ENCODE data around the gene PTH1R. TPM values are rescaled to one million over a fixed set of nuclear protein-coding genes. Genes with fewer than 3 reads are reported as not detected.

The PTH1R gene
- not detected for total RNA-seq
- polyA plus RNA-seq = not detected
- not detected for total RNA-seq

GRCh38 chr3:46877406-46878125 lies at the start of gene PTH1R:
Gene PTH1R, plus strand, starts transcription at chr3:46877721. Its CDS starts 5,839 bp downstream, at chr3:46883560.
- peaks cover 0 to 6% (median 0%) of the 10 kb centered on the region in 5 donors for H3K36me3 Mint-ChIP-seq
- POLR2A ChIA-PET = interaction anchor here (0.6 kb wide), 1 partner anchor 18 kb away, joined by 3 read pairs; no protein-coding TSS in a partner anchor
- Histone ChIP-seq H3K4me3 (ENCODE audit: low read length) (no peak within 1 kb of the TSS), H3K36me3 (ENCODE audit: control insufficient read depth in 2 of 3, insufficient read depth in 3 of 3, low read length in 3 of 3) (no peaks in the 10 kb centered on the region), H3K9me3 (ENCODE audit: control insufficient read depth in 2 of 3, low read length in 3 of 3) (no peaks in the 10 kb centered on the region), H3K27ac (ENCODE audit: low read depth, low read length) (no peak within 1 kb of the TSS), H3K27me3 (ENCODE audit: control insufficient read depth in 2 of 2, insufficient read depth in 2 of 2, low read length in 2 of 2) (no peaks in the 10 kb centered on the region), H3K4me1 (ENCODE audit: control insufficient read depth in 2 of 2, insufficient read depth in 2 of 2, low read length in 2 of 2) (no peaks in the 10 kb centered on the region)
- H3K4me1 Mint-ChIP-seq = peaks cover 0 to 27% (median 12%) of the 10 kb centered on the region in 7 donors
- no peak within 1 kb of the TSS for H3K4me3 Mint-ChIP-seq
- no peak within 1 kb of the TSS for H3K27ac Mint-ChIP-seq
- intact Hi-C loops (cut with micrococcal nuclease) = no loop called here
- peaks cover 0 to 2% (median 0%) of the 10 kb centered on the region in 11 donors for H3K9me3 Mint-ChIP-seq
- peaks cover 17 to 53% (median 19%) of the 10 kb centered on the region in 5 donors for H3K27me3 Mint-ChIP-seq
- CTCF ChIA-PET = interaction anchor here (0.8 kb wide), 1 partner anchor 217 kb away, joined by 3 read pairs; no protein-coding TSS in a partner anchor
- DNase-seq (no peak), ATAC-seq (no peak)

GRCh38 chr3:46829699-46830208 lies 47.8 kb upstream of the PTH1R start:
- no peaks in the 10 kb centered on the region for H3K36me3 Mint-ChIP-seq
- H3K27ac Mint-ChIP-seq = no peak overlapping the region
- H3K27me3 Mint-ChIP-seq = peaks cover 0 to 7% (median 0%) of the 10 kb centered on the region in 5 donors
- H3K4me1 Mint-ChIP-seq = peaks cover 0 to 9% (median 3%) of the 10 kb centered on the region in 7 donors
- no peaks in the 10 kb centered on the region for H3K9me3 ChIP-seq (ENCODE audit: control insufficient read depth in 2 of 3, low read length in 3 of 3)
- no peak overlapping the region for H3K27ac ChIP-seq (ENCODE audit: low read depth, low read length)
- H3K4me3 Mint-ChIP-seq = no peak overlapping the region
- no peaks in the 10 kb centered on the region for H3K27me3 ChIP-seq (ENCODE audit: control insufficient read depth in 2 of 2, insufficient read depth in 2 of 2, low read length in 2 of 2)
- DNase-seq (no peak), ATAC-seq (peak; percentile 76)
- H3K4me1 ChIP-seq (ENCODE audit: control insufficient read depth in 2 of 2, insufficient read depth in 2 of 2, low read length in 2 of 2) = no peaks in the 10 kb centered on the region
- no peak overlapping the region for H3K4me3 ChIP-seq (ENCODE audit: low read length)
- no peaks in the 10 kb centered on the region for H3K36me3 ChIP-seq (ENCODE audit: control insufficient read depth in 2 of 3, insufficient read depth in 3 of 3, low read length in 3 of 3)
- ChIA-PET CTCF (no interaction called here), POLR2A (no interaction called here)
- intact Hi-C loops (cut with micrococcal nuclease) = no loop called here
- no peaks in the 10 kb centered on the region for H3K9me3 Mint-ChIP-seq

GRCh38 chr3:46830801-46831200 lies 46.7 kb upstream of the PTH1R start:
- no peak for ATAC-seq
- peaks cover 0 to 9% (median 3%) of the 10 kb centered on the region in 7 donors for H3K4me1 Mint-ChIP-seq

GRCh38 chr3:46831316-46831715 lies 46.2 kb upstream of the PTH1R start:
- Mint-ChIP-seq H3K36me3 (no peaks in the 10 kb centered on the region), H3K27me3 (peaks cover 0 to 3% (median 0%) of the 10 kb centered on the region in 5 donors), H3K9me3 (peaks cover 0 to 2% (median 0%) of the 10 kb centered on the region in 11 donors), H3K27ac (no peak overlapping the region), H3K4me1 (peaks cover 0 to 9% (median 3%) of the 10 kb centered on the region in 7 donors), H3K4me3 (no peak overlapping the region)
- H3K4me3 ChIP-seq (ENCODE audit: low read length) = no peak overlapping the region
- intact Hi-C loops (cut with micrococcal nuclease) = no loop called here
- H3K9me3 ChIP-seq (ENCODE audit: control insufficient read depth in 2 of 3, low read length in 3 of 3) = no peaks in the 10 kb centered on the region
- ChIA-PET CTCF (no interaction called here), POLR2A (no interaction called here)
- no peak for DNase-seq
- no peaks in the 10 kb centered on the region for H3K36me3 ChIP-seq (ENCODE audit: control insufficient read depth in 2 of 3, insufficient read depth in 3 of 3, low read length in 3 of 3)
- no peaks in the 10 kb centered on the region for H3K27me3 ChIP-seq (ENCODE audit: control insufficient read depth in 2 of 2, insufficient read depth in 2 of 2, low read length in 2 of 2)
- ATAC-seq = no peak
- no peak overlapping the region for H3K27ac ChIP-seq (ENCODE audit: low read depth, low read length)
- no peaks in the 10 kb centered on the region for H3K4me1 ChIP-seq (ENCODE audit: control insufficient read depth in 2 of 2, insufficient read depth in 2 of 2, low read length in 2 of 2)

More at GRCh38 chr3:46830801-46831200, 46.7 kb upstream of the PTH1R start:
- ChIA-PET CTCF (interaction anchor here (0.6 kb wide), 1 partner anchor 123 kb away, joined by 3 read pairs; no protein-coding TSS in a partner anchor), POLR2A (no interaction called here)
- no peak for DNase-seq
- Mint-ChIP-seq H3K9me3 (peaks cover 0 to 2% (median 0%) of the 10 kb centered on the region in 11 donors), H3K27me3 (peaks cover 0 to 3% (median 0%) of the 10 kb centered on the region in 5 donors), H3K27ac (no peak overlapping the region), H3K36me3 (no peaks in the 10 kb centered on the region), H3K4me3 (no peak overlapping the region)
- H3K36me3 ChIP-seq (ENCODE audit: control insufficient read depth in 2 of 3, insufficient read depth in 3 of 3, low read length in 3 of 3) = no peaks in the 10 kb centered on the region
- no peaks in the 10 kb centered on the region for H3K9me3 ChIP-seq (ENCODE audit: control insufficient read depth in 2 of 3, low read length in 3 of 3)
- no peaks in the 10 kb centered on the region for H3K4me1 ChIP-seq (ENCODE audit: control insufficient read depth in 2 of 2, insufficient read depth in 2 of 2, low read length in 2 of 2)
- H3K4me3 ChIP-seq (ENCODE audit: low read length) = no peak overlapping the region
- intact Hi-C loops (cut with micrococcal nuclease) = no loop called here
- H3K27ac ChIP-seq (ENCODE audit: low read depth, low read length) = no peak overlapping the region
- H3K27me3 ChIP-seq (ENCODE audit: control insufficient read depth in 2 of 2, insufficient read depth in 2 of 2, low read length in 2 of 2) = no peaks in the 10 kb centered on the region

- H3K4me1 ChIP-seq (ENCODE audit: control insufficient read depth in 2 of 2, insufficient read depth in 2 of 2, low read length in 2 of 2) = no peaks in the 10 kb centered on the region
- Mint-ChIP-seq H3K27me3 (no peaks in the 10 kb centered on the region), H3K9me3 (peaks cover 0 to 4% (median 0%) of the 10 kb centered on the region in 11 donors), H3K4me3 (no peak overlapping the region), H3K4me1 (peaks cover 0 to 9% (median 3%) of the 10 kb centered on the region in 7 donors), H3K27ac (no peak overlapping the region), H3K36me3 (peaks cover 0 to 2% (median 0%) of the 10 kb centered on the region in 5 donors)
- H3K36me3 ChIP-seq (ENCODE audit: control insufficient read depth in 2 of 3, insufficient read depth in 3 of 3, low read length in 3 of 3) = no peaks in the 10 kb centered on the region
- DNase-seq (no peak), ATAC-seq (no peak)
- H3K4me3 ChIP-seq (ENCODE audit: low read length) = no peak overlapping the region
- ChIA-PET CTCF (no interaction called here), POLR2A (no interaction called here)
- intact Hi-C loops (cut with micrococcal nuclease) = no loop called here
- no peaks in the 10 kb centered on the region for H3K27me3 ChIP-seq (ENCODE audit: control insufficient read depth in 2 of 2, insufficient read depth in 2 of 2, low read length in 2 of 2)
- no peaks in the 10 kb centered on the region for H3K9me3 ChIP-seq (ENCODE audit: control insufficient read depth in 2 of 3, low read length in 3 of 3)
- no peak overlapping the region for H3K27ac ChIP-seq (ENCODE audit: low read depth, low read length)
These were observed 45.7 kb upstream of the PTH1R start for GRCh38 chr3:46831841-46832240.

- H3K4me3 ChIP-seq (ENCODE audit: low read length) = no peak overlapping the region
- ChIA-PET CTCF (interaction anchor here (1.2 kb wide), 1 partner anchor 29 kb away, joined by 3 read pairs; the partner anchor contains the start of gene MYL3), POLR2A (no interaction called here)
- Mint-ChIP-seq H3K4me1 (peaks cover 0 to 4% (median 0%) of the 10 kb centered on the region in 7 donors), H3K27me3 (peaks cover 0 to 8% (median 0%) of the 10 kb centered on the region in 5 donors), H3K4me3 (no peak overlapping the region), H3K36me3 (peaks cover 0 to 15% (median 10%) of the 10 kb centered on the region in 5 donors), H3K27ac (no peak overlapping the region), H3K9me3 (peaks cover 0 to 21% (median 11%) of the 10 kb centered on the region in 11 donors)
- H3K36me3 ChIP-seq (ENCODE audit: control insufficient read depth in 2 of 3, insufficient read depth in 3 of 3, low read length in 3 of 3) = no peaks in the 10 kb centered on the region
- ATAC-seq = no peak
- peaks cover 0 to 4% (median 0%) of the 10 kb centered on the region in 3 experiments for H3K9me3 ChIP-seq (ENCODE audit: control insufficient read depth in 2 of 3, low read length in 3 of 3)
- H3K27me3 ChIP-seq (ENCODE audit: control insufficient read depth in 2 of 2, insufficient read depth in 2 of 2, low read length in 2 of 2) = no peaks in the 10 kb centered on the region
- H3K27ac ChIP-seq (ENCODE audit: low read depth, low read length) = no peak overlapping the region
- no peak for DNase-seq
- intact Hi-C loops (cut with micrococcal nuclease) = no loop called here
- H3K4me1 ChIP-seq (ENCODE audit: control insufficient read depth in 2 of 2, insufficient read depth in 2 of 2, low read length in 2 of 2) = no peaks in the 10 kb centered on the region
These were observed 43.9 kb upstream of the PTH1R start for GRCh38 chr3:46833346-46834300.
